Natural killer cell (primary cell): Measurements from ENCODE around the gene ZNF407. TPM values are rescaled to one million over a fixed set of nuclear protein-coding genes. Genes with fewer than 3 reads are reported as not detected.

Experiments
- ATAC-seq, 3 donors: fragments of 150-1000 bp in 2 of 3; fragments of 200-7000 bp in 1 of 3; cut with Tn5 transposase; 1 replicate in 1 of 3; 2 replicates in 2 of 3; pipeline ENCODE4 v1.10.0; 2021; ENCODE audit warnings: mild to moderate bottlenecking in 2 of 3, moderate library complexity in 2 of 3
- DNase-seq, 2 donors: peaks; one replicate each; pipeline versions ENCODE4 v3.0.0 to v3.0.0-alpha.2; 2013 to 2021; ENCODE audit warnings: mixed read lengths in 1 of 2
- H3K27ac ChIP-seq: one replicate; pipeline ENCODE4 v1.5.1; 2013; ENCODE audit warnings: mild to moderate bottlenecking, low read length
- H3K27me3 ChIP-seq: one replicate; pipeline ENCODE4 v1.6.1; 2013; ENCODE audit warnings: low read length; ENCODE audit not compliant: control insufficient read depth, insufficient read depth
- H3K36me3 ChIP-seq: one replicate; pipeline ENCODE4 v1.6.1; 2013; ENCODE audit warnings: low read length; ENCODE audit not compliant: control insufficient read depth, insufficient read depth
- H3K4me1 ChIP-seq: one replicate; pipeline ENCODE4 v1.6.1; 2013; ENCODE audit warnings: low read length; ENCODE audit not compliant: control insufficient read depth, insufficient read depth
- H3K4me3 ChIP-seq: one replicate; pipeline ENCODE4 v1.5.1; 2013; ENCODE audit warnings: low read length
- H3K9me3 ChIP-seq: one replicate; pipeline ENCODE4 v1.6.1; 2013; ENCODE audit warnings: low read length; ENCODE audit not compliant: control insufficient read depth, insufficient read depth
- H3K27ac Mint-ChIP-seq, 2 donors: one replicate each; pipeline ENCODE4 v1.8.0; 2022; ENCODE audit warnings: mild to moderate bottlenecking in 2 of 2, mixed read lengths in 2 of 2, moderate library complexity in 1 of 2
- H3K27me3 Mint-ChIP-seq, 2 donors: one replicate each; pipeline ENCODE4 v1.8.0; 2022; ENCODE audit warnings: low read depth in 2 of 2, mixed read lengths in 2 of 2
- H3K36me3 Mint-ChIP-seq: one replicate; pipeline ENCODE4 v1.8.0; 2022; ENCODE audit warnings: mixed read lengths
- H3K4me1 Mint-ChIP-seq, 2 donors: one replicate each; pipeline ENCODE4 v1.8.0; 2022; ENCODE audit warnings: mixed read lengths in 2 of 2
- H3K4me3 Mint-ChIP-seq: one replicate; pipeline ENCODE4 v1.8.0; 2022; ENCODE audit warnings: mild to moderate bottlenecking, moderate library complexity, mixed read lengths
- H3K9me3 Mint-ChIP-seq, 2 donors: one replicate each; pipeline ENCODE4 v1.8.0; 2022; ENCODE audit warnings: mixed read lengths in 2 of 2
- WGBS: methylation state at CpG from one replicate; pipeline ENCODE4 v1.1.7; 2013; ENCODE audit warnings: missing lambda C conversion rate; ENCODE audit not compliant: insufficient coverage; 5-methylcytosine and 5-hydroxymethylcytosine counted together
- intact Hi-C: fragments of 100-400 bp; cut with micrococcal nuclease; formaldehyde crosslinking; loops from one replicate; pipeline ENCODE4 v1.14.2; 2022
- total RNA-seq, 4 donors: library from RNA; stranded (reverse); fragments of 120-200 nt in 1 of 4; gene quantifications; one replicate each; pipeline versions ENCODE4 v1.2.3 to v1.2.4, GENCODE V29; 2013 to 2022
- TF ChIP-seq, protein P1 (sequence below): fragments of 200-600 bp; IDR thresholded peaks from one replicate; pipeline ENCODE4 v1.8.0; 2022; ENCODE audit warnings: antibody characterized with exemption

The ZNF407 gene
- total RNA-seq, 3 donors from 2014 or later (not counting 1 experiment from before 2014, with no cell fraction given): 28.4 to 36.7 (median 36.3) TPM

DNA sequence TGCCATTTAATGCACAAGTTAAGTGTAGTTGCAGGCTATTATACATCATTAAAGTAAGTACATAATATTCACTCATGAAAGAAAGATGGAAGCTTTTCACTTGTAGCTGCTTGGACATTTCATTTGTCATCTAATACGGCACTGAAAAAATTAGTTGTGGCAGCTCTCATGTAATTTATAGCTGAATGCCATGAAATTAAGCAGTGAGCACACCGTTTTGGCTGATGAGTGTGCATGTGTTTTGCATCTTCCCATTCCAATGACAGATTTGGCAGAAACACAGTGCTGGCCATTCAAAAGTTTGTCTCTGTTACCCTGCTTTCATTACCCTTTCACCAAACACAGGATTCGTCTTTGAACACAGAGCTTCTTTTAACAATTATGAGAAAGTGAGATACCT lies 437.3 kb downstream of the ZNF407 start:
- Histone ChIP-seq H3K27ac (no peak overlapping the region), H3K4me1 (peaks cover 4% of the 10 kb centered on the region), H3K9me3 (no peaks in the 10 kb centered on the region), H3K36me3 (no peaks in the 10 kb centered on the region), H3K27me3 (no peaks in the 10 kb centered on the region), H3K4me3 (no peak overlapping the region)
- Mint-ChIP-seq H3K27ac (no peak overlapping the region), H3K4me1 (peaks cover 9 to 10% of the 10 kb centered on the region in 2 donors), H3K4me3 (no peak overlapping the region), H3K36me3 (no peaks in the 10 kb centered on the region), H3K27me3 (no peaks in the 10 kb centered on the region), H3K9me3 (no peaks in the 10 kb centered on the region)
- DNase-seq (no peak), ATAC-seq (no peak)
- intact Hi-C loops: no loop called here
- 98% methylated on average over 2 of the region's 3 CpGs for WGBS
- TF ChIP-seq, protein P1, sequence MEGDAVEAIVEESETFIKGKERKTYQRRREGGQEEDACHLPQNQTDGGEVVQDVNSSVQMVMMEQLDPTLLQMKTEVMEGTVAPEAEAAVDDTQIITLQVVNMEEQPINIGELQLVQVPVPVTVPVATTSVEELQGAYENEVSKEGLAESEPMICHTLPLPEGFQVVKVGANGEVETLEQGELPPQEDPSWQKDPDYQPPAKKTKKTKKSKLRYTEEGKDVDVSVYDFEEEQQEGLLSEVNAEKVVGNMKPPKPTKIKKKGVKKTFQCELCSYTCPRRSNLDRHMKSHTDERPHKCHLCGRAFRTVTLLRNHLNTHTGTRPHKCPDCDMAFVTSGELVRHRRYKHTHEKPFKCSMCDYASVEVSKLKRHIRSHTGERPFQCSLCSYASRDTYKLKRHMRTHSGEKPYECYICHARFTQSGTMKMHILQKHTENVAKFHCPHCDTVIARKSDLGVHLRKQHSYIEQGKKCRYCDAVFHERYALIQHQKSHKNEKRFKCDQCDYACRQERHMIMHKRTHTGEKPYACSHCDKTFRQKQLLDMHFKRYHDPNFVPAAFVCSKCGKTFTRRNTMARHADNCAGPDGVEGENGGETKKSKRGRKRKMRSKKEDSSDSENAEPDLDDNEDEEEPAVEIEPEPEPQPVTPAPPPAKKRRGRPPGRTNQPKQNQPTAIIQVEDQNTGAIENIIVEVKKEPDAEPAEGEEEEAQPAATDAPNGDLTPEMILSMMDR: no peak

DNA sequence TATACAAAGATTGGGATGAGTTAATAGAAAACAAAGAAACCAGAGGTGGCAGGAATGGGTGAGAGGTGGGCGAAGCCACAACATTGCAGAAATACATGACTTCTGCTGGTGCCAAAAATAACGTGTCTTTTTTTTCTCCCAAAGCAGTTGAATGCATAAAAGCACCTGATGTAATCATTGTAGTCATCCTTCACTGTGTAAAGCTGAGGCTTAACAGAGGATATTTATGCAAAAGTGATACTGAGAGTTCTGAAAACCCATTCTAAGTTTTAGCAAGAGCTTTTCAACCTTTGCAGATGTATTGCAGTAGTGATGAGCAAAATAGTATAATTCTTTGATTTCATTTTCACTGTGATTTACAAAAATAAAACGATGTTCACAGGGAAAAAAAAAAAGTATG lies 438.3 kb downstream of the ZNF407 start:
- ATAC-seq (no peak), DNase-seq (no peak)
- intact Hi-C loops: no loop called here
- Histone ChIP-seq H3K4me3 (no peak overlapping the region), H3K27ac (no peak overlapping the region), H3K9me3 (no peaks in the 10 kb centered on the region), H3K4me1 (no peaks in the 10 kb centered on the region), H3K27me3 (no peaks in the 10 kb centered on the region), H3K36me3 (no peaks in the 10 kb centered on the region)
- no peak overlapping the region for H3K27ac Mint-ChIP-seq
- peaks cover under 1 to 1% of the 10 kb centered on the region in 2 donors for H3K4me1 Mint-ChIP-seq
- TF ChIP-seq, protein P1: no peak
- WGBS: 66% methylated on average over 3 of the region's 3 CpGs
- no peaks in the 10 kb centered on the region for H3K36me3 Mint-ChIP-seq
- no peak overlapping the region for H3K4me3 Mint-ChIP-seq
- no peaks in the 10 kb centered on the region for H3K9me3 Mint-ChIP-seq
- no peaks in the 10 kb centered on the region for H3K27me3 Mint-ChIP-seq

DNA sequence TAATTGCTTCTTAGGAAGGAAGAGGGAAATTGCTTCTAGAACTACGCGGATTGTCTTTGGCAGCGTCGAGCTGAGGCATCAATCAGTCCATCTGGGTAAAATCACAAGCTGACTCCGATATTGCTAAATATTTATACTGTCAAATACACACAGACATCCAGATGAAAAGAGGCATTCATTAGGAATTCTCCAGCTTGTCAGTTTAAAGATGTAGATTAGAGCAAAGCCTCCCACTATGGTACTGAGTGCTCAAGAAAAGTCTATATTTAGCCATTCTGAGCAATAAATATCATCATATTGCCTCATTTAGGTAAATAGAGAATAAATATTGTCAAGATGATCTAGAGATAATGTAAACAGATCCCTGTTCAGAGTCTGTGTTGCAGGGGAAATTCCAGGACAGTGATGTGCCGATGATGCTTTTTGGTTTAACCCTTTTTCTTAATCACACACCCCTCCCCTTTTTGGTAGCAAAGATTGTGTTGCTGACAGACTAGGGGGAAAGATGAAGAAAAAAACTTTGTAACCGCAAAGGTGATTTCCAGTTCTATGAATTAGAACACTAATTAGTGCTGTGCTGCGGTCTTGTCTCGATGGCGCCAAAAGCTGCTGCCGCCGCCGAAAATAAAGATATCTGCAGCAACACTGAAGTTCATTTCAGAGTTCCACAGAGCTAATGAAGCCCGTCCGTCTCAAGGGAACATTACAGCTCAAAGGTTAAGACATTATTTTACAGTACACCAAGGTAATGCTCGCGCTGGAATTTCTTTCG lies 439.4 kb downstream of the ZNF407 start:
- Mint-ChIP-seq H3K27ac (no peak overlapping the region), H3K4me3 (no peak overlapping the region), H3K27me3 (no peaks in the 10 kb centered on the region), H3K36me3 (no peaks in the 10 kb centered on the region), H3K4me1 (peaks cover 0 to 3% of the 10 kb centered on the region in 2 donors), H3K9me3 (no peaks in the 10 kb centered on the region)
- no peaks in the 10 kb centered on the region for H3K9me3 ChIP-seq
- 95% methylated on average over 17 of the region's 18 CpGs for WGBS
- H3K36me3 ChIP-seq: no peaks in the 10 kb centered on the region
- no peaks in the 10 kb centered on the region for H3K4me1 ChIP-seq
- intact Hi-C loops: no loop called here
- no peak overlapping the region for H3K4me3 ChIP-seq
- H3K27me3 ChIP-seq: no peaks in the 10 kb centered on the region
- DNase-seq (peak in 1 of 2 donors; percentile 57), ATAC-seq (no peak)
- TF ChIP-seq, protein P1: no peak
- H3K27ac ChIP-seq: no peak overlapping the region

DNA sequence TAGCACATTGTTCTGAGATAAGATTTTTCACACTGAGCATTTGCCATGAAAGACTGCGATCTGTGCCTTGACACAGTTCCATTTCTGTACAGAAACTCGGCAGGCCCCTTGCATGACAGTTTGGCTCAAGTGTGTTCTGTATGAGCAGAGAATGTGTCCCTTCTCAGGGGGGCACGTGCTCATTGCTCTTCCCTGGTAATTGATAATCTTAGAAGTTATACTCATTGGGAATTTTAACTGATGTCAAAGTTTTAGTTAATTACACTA lies 440.0 kb downstream of the ZNF407 start:
- no peaks in the 10 kb centered on the region for H3K36me3 Mint-ChIP-seq
- no peaks in the 10 kb centered on the region for H3K27me3 ChIP-seq
- H3K27ac Mint-ChIP-seq: no peak overlapping the region
- intact Hi-C loops: no loop called here
- no peak overlapping the region for H3K4me3 Mint-ChIP-seq
- H3K9me3 ChIP-seq: no peaks in the 10 kb centered on the region
- H3K27ac ChIP-seq: no peak overlapping the region
- ATAC-seq: no peak
- TF ChIP-seq, protein P1: no peak
- peaks cover 0 to 4% of the 10 kb centered on the region in 2 donors for H3K4me1 Mint-ChIP-seq
- WGBS: 94% methylated on average over 3 of the region's 3 CpGs
- no peaks in the 10 kb centered on the region for H3K36me3 ChIP-seq
- H3K9me3 Mint-ChIP-seq: no peaks in the 10 kb centered on the region
- H3K4me1 ChIP-seq: no peaks in the 10 kb centered on the region
- DNase-seq: no peak
- no peak overlapping the region for H3K4me3 ChIP-seq
- no peaks in the 10 kb centered on the region for H3K27me3 Mint-ChIP-seq
